GM18867 (cell line): ENCODE results near the gene PTPN20.
"Not testable (repeated sequence)": the region's sequence is repeated elsewhere in the genome, so short reads cannot be mapped to it uniquely, and the experiment has no call there.

Experiments used
- ATAC-seq: cut with Tn5 transposase; IDR thresholded peaks from one replicate; pipeline ENCODE4 v1.9.1; 2021; ENCODE audit warnings: mild to moderate bottlenecking, moderate library complexity; ENCODE audit not compliant: unreplicated experiment

The PTPN20 gene

GRCh38 chr10:46911144-46911876, at the start of gene PTPN20:
Gene PTPN20 (plus strand): TSS chr10:46911428. CDS start chr10:46932500, 21,072 bp downstream.
- ATAC-seq: not testable (repeated sequence)

GRCh38 chr10:46869716-46870115, 41.5 kb upstream of the PTPN20 start:
- not testable (repeated sequence) for ATAC-seq

GRCh38 chr10:46871583-46871982, 39.6 kb upstream of the PTPN20 start:
- not testable (repeated sequence) for ATAC-seq

- not testable (repeated sequence) for ATAC-seq
Observed at GRCh38 chr10:46875304-46875703, 35.9 kb upstream of the PTPN20 start.

GRCh38 chr10:46876773-46877172, 34.5 kb upstream of the PTPN20 start:
- not testable (repeated sequence) for ATAC-seq

- ATAC-seq: not testable (repeated sequence)
Observed at GRCh38 chr10:46878761-46879160, 32.5 kb upstream of the PTPN20 start.

GRCh38 chr10:46890813-46891611, 20.2 kb upstream of the PTPN20 start:
- not testable (repeated sequence) for ATAC-seq

GRCh38 chr10:46896762-46897692, 14.2 kb upstream of the PTPN20 start:
- ATAC-seq: not testable (repeated sequence)

- not testable (repeated sequence) for ATAC-seq
Observed at GRCh38 chr10:46901247-46901646, 10.0 kb upstream of the PTPN20 start.

- ATAC-seq: not testable (repeated sequence)
Observed at GRCh38 chr10:46903874-46904273, 7.4 kb upstream of the PTPN20 start.

GRCh38 chr10:46906359-46906758, 4.9 kb upstream of the PTPN20 start:
- not testable (repeated sequence) for ATAC-seq

GRCh38 chr10:46907185-46908117, 3.8 kb upstream of the PTPN20 start:
- not testable (repeated sequence) for ATAC-seq

- ATAC-seq: not testable (repeated sequence)
Observed at GRCh38 chr10:46922498-46922897, 11.3 kb downstream of the PTPN20 start.

- ATAC-seq: not testable (repeated sequence)
Observed at GRCh38 chr10:46925156-46925555, 13.9 kb downstream of the PTPN20 start.

- not testable (repeated sequence) for ATAC-seq
Observed at GRCh38 chr10:46925853-46926252, 14.6 kb downstream of the PTPN20 start.

- ATAC-seq: not testable (repeated sequence)
Observed at GRCh38 chr10:46928810-46929209, 17.6 kb downstream of the PTPN20 start.

GRCh38 chr10:46932383-46932782, 21.2 kb downstream of the PTPN20 start:
- not testable (repeated sequence) for ATAC-seq

- not testable (repeated sequence) for ATAC-seq
Observed at GRCh38 chr10:46941091-46941490, 29.9 kb downstream of the PTPN20 start.

GRCh38 chr10:46948687-46949518, 37.7 kb downstream of the PTPN20 start:
- ATAC-seq: not testable (repeated sequence)
